AG09319 (cell line): ENCODE measurements around the gene LANCL1.
A peak's percentile ranks its signal among the peaks of the same experiment; 100 is the strongest.

Experiments used
- DNase-seq: peaks from one replicate; pipeline ENCODE4 v3.0.0-alpha.2; 2010; ENCODE audit warnings: low read depth; ENCODE audit errors: extremely low read depth
- CTCF ChIP-seq: IDR thresholded peaks from 2 replicates; pipeline ENCODE4 v1.5.1; 2011; ENCODE audit warnings: low read depth, mild to moderate bottlenecking, inconsistent platforms, low read length, moderate library complexity

Gene LANCL1

GRCh38 chr2:210476194-210477128 lies at the start of gene LANCL1:
LANCL1 (minus strand) TSS chr2:210476759; CDS start chr2:210476396, 363 bp downstream.
- TF ChIP-seq CTCF = no peak; the same call in 1 of the 2 replicates
- peak; percentile 66 for DNase-seq

- no peak for TF ChIP-seq CTCF
- DNase-seq = no peak
Measured at GRCh38 chr2:210524533-210524932, 48.0 kb upstream of the LANCL1 start.

GRCh38 chr2:210523650-210524289 lies 47.2 kb upstream of the LANCL1 start:
- TF ChIP-seq CTCF = no peak
- DNase-seq = no peak

GRCh38 chr2:210522399-210522798 lies 45.8 kb upstream of the LANCL1 start:
- DNase-seq = no peak

GRCh38 chr2:210519594-210519993 lies 43.0 kb upstream of the LANCL1 start:
- no peak for TF ChIP-seq CTCF
- DNase-seq = no peak

More at GRCh38 chr2:210522399-210522798, 45.8 kb upstream of the LANCL1 start:
- TF ChIP-seq CTCF = no peak

- TF ChIP-seq CTCF = no peak
- no peak for DNase-seq
Measured at GRCh38 chr2:210517264-210517663, 40.7 kb upstream of the LANCL1 start.

- TF ChIP-seq CTCF = no peak
- no peak for DNase-seq
Measured at GRCh38 chr2:210515911-210516310, 39.4 kb upstream of the LANCL1 start.
